Osteocyte (in vitro differentiated cells): ENCODE data around the gene IRAG1. TPM values are rescaled to one million over a fixed set of nuclear protein-coding genes. Genes with fewer than 3 reads are reported as not detected.

Source experiments
- DNase-seq: peaks from one replicate; pipeline ENCODE4 v3.0.0; 2021; ENCODE audit warnings: mixed read lengths; ENCODE audit not compliant: unreplicated experiment; ENCODE audit errors: extremely low spot score
- H3K27ac Mint-ChIP-seq: one replicate; pipeline ENCODE4 v1.8.0; 2021; ENCODE audit warnings: mild to moderate bottlenecking, mixed read lengths; ENCODE audit not compliant: unreplicated experiment
- H3K27me3 Mint-ChIP-seq: one replicate; pipeline ENCODE4 v1.8.0; 2021; ENCODE audit warnings: mixed read lengths; ENCODE audit not compliant: unreplicated experiment
- H3K36me3 Mint-ChIP-seq: one replicate; pipeline ENCODE4 v1.8.0; 2021; ENCODE audit warnings: mixed read lengths; ENCODE audit not compliant: unreplicated experiment
- H3K4me1 Mint-ChIP-seq: one replicate; pipeline ENCODE4 v1.8.0; 2021; ENCODE audit warnings: mixed read lengths; ENCODE audit not compliant: unreplicated experiment
- H3K4me3 Mint-ChIP-seq: one replicate; pipeline ENCODE4 v1.8.0; 2021; ENCODE audit warnings: mild to moderate bottlenecking, moderate library complexity, mixed read lengths; ENCODE audit not compliant: unreplicated experiment
- H3K9me3 Mint-ChIP-seq: one replicate; pipeline ENCODE4 v1.8.0; 2021; ENCODE audit warnings: mixed read lengths; ENCODE audit not compliant: unreplicated experiment
- CTCF ChIP-seq: fragments of 200-600 bp; sonication (generic); IDR thresholded peaks from 2 replicates; pipeline ENCODE4 v1.5.0; 2021; ENCODE audit warnings: antibody characterized with exemption, mild to moderate bottlenecking, moderate library complexity
- total RNA-seq: library from RNA; stranded (reverse); gene quantifications from 2 replicates; pipeline ENCODE4 v1.2.1, GENCODE V29; 2021

The IRAG1 gene
- total RNA-seq, 1 donor from 2014 or later = 22.2 TPM

DNA sequence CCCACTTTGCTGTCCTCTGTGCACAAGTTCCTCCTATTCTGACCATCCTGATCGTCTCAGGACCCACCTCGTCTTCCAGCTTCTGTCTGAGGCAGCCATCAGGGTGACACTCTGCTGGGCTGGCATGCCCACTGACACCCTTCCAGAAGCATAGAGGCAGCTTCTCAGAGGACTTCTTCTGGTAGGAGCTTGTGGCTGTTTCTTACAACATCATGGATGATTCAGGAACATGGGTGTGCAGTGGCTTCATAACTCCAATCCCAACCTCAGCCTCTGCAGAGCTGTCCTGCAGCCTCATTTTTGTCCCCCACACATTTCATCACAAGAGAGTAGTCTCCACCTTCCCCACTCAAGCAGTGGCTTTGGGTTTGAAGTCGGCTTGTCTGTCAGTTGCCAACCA, 36.6 kb upstream of the IRAG1 start:
- Mint-ChIP-seq H3K4me1 (peaks cover 7% of the 10 kb centered on the region), H3K9me3 (peaks cover 6% of the 10 kb centered on the region), H3K4me3 (no peak overlapping the region), H3K36me3 (no peaks in the 10 kb centered on the region), H3K27ac (no peak overlapping the region), H3K27me3 (no peaks in the 10 kb centered on the region)
- TF ChIP-seq CTCF = no peak
- no peak for DNase-seq

DNA sequence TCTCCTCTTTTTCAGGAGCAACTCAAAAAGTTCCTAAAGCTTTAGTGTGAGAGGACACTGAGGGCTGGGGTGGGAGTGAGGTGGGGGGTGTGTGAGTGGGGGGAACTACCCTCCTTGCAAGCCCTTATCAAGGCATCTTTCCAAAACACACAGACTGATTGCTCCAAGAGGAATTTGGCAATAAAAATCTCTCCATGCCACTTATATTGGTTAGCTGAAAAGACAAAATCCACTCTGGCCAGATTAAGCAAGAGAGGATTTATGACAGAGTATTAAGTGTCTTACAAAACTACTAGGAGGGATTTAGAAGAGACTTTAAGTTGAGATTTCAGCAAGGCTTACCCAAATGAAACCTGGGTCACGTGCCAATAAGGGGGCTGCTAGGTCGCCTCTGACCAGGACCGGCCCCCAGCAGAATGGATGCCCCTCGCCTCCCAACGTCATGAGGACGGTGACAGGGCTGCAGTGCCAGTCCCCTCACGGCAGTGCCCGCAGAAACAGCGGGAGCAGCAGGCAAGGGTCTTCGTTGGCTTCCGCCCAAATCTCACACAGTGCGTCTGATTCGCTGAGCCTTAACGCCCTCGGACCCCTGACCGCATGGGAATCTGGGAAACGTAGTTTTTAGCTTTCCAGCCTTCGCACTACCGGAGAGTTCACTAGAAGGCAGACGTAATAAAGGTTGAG, 35.4 kb upstream of the IRAG1 start:
- Mint-ChIP-seq H3K27ac (no peak overlapping the region), H3K27me3 (no peaks in the 10 kb centered on the region), H3K4me1 (peaks cover 6% of the 10 kb centered on the region), H3K36me3 (no peaks in the 10 kb centered on the region), H3K4me3 (peak overlapping the region; percentile 66), H3K9me3 (peaks cover 6% of the 10 kb centered on the region)
- TF ChIP-seq CTCF = no peak
- no peak for DNase-seq

DNA sequence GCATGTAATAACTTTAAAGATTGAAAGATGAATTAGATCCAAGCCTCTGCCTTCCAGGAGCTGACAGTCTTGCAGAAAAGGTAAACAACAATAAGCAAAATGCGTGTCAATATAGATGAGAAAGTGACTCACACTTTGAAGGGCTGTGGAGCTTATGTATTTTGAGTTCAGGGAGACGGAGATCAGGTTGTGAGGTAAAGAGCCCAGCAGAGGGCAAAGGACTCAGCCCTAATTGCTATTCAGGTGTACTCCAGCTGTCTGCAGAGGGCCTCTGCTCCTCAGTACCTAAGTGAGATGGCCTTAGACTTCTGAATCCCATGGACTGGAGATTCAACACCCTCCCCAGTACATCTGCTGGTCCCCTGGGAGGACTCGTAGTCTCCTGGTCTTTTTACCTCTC, 34.6 kb upstream of the IRAG1 start:
- H3K36me3 Mint-ChIP-seq = no peaks in the 10 kb centered on the region
- no peak for TF ChIP-seq CTCF
- H3K9me3 Mint-ChIP-seq = peaks cover 6% of the 10 kb centered on the region
- H3K27me3 Mint-ChIP-seq = no peaks in the 10 kb centered on the region
- H3K4me3 Mint-ChIP-seq = no peak overlapping the region
- DNase-seq = no peak
- peaks cover 6% of the 10 kb centered on the region for H3K4me1 Mint-ChIP-seq
- no peak overlapping the region for H3K27ac Mint-ChIP-seq

- H3K9me3 Mint-ChIP-seq = peaks cover 6% of the 10 kb centered on the region
- peak overlapping the region; percentile 43 for H3K27ac Mint-ChIP-seq
- no peak overlapping the region for H3K4me3 Mint-ChIP-seq
- H3K4me1 Mint-ChIP-seq = peaks cover 6% of the 10 kb centered on the region
- no peaks in the 10 kb centered on the region for H3K27me3 Mint-ChIP-seq
- H3K36me3 Mint-ChIP-seq = no peaks in the 10 kb centered on the region
- no peak for TF ChIP-seq CTCF
- no peak for DNase-seq
Observed at GRCh38 chr11:10727146-10727851, 33.7 kb upstream of the IRAG1 start.

DNA sequence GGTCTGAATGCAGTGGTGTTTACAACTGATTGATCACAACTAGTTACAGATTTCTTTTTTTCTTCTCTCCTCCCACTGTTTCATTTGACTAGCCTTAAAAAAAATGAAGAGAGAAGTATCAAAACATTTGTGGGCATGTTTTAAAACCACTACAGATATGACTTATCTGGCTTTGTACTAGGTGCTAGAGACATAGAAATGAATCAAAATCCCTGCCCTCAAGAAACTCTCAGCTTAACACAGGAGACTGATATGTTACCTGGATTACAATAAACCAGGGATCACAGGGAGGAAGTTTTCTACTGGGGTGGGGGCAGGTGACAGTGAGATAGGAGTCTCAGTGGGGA, 32.3 kb upstream of the IRAG1 start:
- no peak for TF ChIP-seq CTCF
- Mint-ChIP-seq H3K36me3 (no peaks in the 10 kb centered on the region), H3K27me3 (no peaks in the 10 kb centered on the region), H3K27ac (no peak overlapping the region), H3K4me1 (peaks cover 6% of the 10 kb centered on the region), H3K9me3 (peaks cover 6% of the 10 kb centered on the region), H3K4me3 (no peak overlapping the region)
- no peak for DNase-seq
